ENCODE measurements around the gene MEGF6. TPM values are rescaled to one million over a fixed set of nuclear protein-coding genes. Genes with fewer than 3 reads are reported as not detected.

MEGF6 gene
- total RNA-seq, 6 experiments from 2014 or later, result 2.2 to 9.6 (median 4.4) TPM

DNA sequence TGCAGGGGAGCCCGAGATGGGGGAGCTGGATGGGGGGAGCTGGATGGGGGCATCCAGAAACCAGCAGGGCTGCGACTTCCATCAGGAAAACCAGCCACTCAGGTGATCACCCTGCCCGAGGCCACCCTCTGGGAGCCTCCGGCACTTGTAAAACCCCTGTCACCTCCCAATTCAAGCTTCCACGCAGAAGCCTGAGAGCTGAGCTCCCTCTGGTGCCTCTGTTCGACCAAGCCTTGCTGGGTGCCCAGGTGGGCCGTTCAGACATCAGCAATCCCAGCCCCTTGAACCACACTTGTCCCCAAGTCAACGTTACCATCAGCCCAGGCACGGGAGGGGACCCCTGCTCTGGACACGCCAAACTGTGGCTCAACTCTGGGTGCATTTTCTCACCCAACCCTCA lies 59.6 kb downstream of the MEGF6 start:
- Histone ChIP-seq H3K36me3 (no peaks in the 10 kb centered on the region), H3K27ac (no peak overlapping the region), H3K4me1 (no peaks in the 10 kb centered on the region), H3K4me3 (no peak overlapping the region), H3K9me3 (no peaks in the 10 kb centered on the region), H3K27me3 (no peaks in the 10 kb centered on the region)
- TF ChIP-seq, protein P1, sequence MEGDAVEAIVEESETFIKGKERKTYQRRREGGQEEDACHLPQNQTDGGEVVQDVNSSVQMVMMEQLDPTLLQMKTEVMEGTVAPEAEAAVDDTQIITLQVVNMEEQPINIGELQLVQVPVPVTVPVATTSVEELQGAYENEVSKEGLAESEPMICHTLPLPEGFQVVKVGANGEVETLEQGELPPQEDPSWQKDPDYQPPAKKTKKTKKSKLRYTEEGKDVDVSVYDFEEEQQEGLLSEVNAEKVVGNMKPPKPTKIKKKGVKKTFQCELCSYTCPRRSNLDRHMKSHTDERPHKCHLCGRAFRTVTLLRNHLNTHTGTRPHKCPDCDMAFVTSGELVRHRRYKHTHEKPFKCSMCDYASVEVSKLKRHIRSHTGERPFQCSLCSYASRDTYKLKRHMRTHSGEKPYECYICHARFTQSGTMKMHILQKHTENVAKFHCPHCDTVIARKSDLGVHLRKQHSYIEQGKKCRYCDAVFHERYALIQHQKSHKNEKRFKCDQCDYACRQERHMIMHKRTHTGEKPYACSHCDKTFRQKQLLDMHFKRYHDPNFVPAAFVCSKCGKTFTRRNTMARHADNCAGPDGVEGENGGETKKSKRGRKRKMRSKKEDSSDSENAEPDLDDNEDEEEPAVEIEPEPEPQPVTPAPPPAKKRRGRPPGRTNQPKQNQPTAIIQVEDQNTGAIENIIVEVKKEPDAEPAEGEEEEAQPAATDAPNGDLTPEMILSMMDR (IDR thresholded peaks at IDR 0.05), result no peak
- intact Hi-C loops (cut with DNase I), result no loop called here
- no peak for DNase-seq
- WGBS (ENCODE audit: insufficient coverage, low coverage, low lambda C conversion rate, missing lambda C conversion rate), result 51% methylated on average over 4 of the region's 10 CpGs
- no peak for ATAC-seq

DNA sequence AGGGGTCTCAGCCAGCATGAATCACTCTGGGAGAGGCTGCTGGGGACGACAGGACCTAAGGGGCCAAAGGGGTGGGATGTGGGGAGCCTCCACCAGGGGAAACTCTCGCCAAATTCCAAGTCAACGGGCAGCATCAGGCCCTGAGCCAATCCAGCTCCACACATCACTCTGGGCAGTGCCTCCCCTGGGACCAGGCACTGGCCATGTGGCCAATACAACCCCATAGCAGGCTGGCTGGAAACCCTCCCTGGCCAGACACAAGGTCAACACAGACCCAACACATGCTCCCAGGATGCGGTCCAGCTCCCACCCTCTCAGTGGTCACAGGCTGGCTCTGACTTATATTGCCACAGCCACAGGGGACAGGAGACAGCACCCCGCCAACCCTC lies 60.0 kb downstream of the MEGF6 start:
- WGBS (ENCODE audit: insufficient coverage, low coverage, low lambda C conversion rate, missing lambda C conversion rate), result no CpG with 5 or more reads among the region's 5 CpGs
- intact Hi-C loops (cut with DNase I), result no loop called here
- DNase-seq (no peak), ATAC-seq (no peak)
- Histone ChIP-seq H3K4me1 (no peaks in the 10 kb centered on the region), H3K4me3 (no peak overlapping the region), H3K9me3 (no peaks in the 10 kb centered on the region), H3K27ac (no peak overlapping the region), H3K36me3 (no peaks in the 10 kb centered on the region), H3K27me3 (no peaks in the 10 kb centered on the region)
- no peak for TF ChIP-seq POLR2A (IDR thresholded peaks at IDR 0.05)
- TF ChIP-seq, protein P1 (IDR thresholded peaks at IDR 0.05), result no peak

DNA sequence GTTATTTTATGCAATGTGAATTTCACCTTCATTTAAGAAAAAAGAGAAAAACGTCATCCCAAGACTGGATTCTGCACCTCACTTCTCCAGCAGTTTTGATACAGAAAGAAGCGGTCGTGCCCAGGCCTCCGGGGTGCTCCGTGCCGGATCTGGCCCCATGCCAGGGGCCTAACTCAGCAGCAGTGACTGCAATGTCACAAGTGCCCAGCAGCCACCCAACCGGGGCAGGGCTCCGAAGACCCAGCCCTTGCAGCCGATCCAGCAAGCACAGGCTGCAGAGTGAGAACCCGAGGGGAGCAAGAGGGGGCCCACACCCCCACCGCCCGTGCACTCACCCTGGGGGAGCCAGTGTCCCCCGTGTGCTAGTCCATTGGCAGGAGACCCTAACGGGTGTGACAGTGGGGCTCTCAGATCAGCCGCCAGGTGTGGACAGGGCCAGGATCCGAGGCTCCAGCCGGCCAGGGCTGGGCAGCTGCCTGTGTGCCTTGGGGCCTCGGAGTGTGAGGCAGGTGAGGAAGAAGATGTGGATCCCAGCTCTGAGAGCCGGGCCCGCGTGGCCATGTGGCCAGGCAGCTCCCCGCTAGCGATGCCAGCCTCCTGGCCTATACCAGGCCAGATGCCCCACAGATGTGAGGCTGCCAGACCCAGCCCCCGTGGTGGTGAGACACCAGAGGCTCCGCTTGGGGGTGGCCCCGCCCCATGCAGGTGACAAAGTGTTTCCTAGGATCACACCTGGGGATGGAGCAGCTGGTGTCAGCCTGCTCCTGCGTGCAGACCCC lies 60.6 kb downstream of the MEGF6 start:
- H3K4me1 ChIP-seq, result no peaks in the 10 kb centered on the region
- no peak for DNase-seq
- H3K27ac ChIP-seq, result no peak overlapping the region
- H3K9me3 ChIP-seq, result no peaks in the 10 kb centered on the region
- no peaks in the 10 kb centered on the region for H3K36me3 ChIP-seq
- intact Hi-C loops (cut with DNase I), result no loop called here
- no peak overlapping the region for H3K4me3 ChIP-seq
- ATAC-seq, result no peak
- H3K27me3 ChIP-seq, result no peaks in the 10 kb centered on the region
- TF ChIP-seq, protein P1 (IDR thresholded peaks at IDR 0.05), result no peak
- no peak for TF ChIP-seq POLR2A (IDR thresholded peaks at IDR 0.05)
- WGBS (ENCODE audit: insufficient coverage, low coverage, low lambda C conversion rate, missing lambda C conversion rate), result 29% methylated on average over 2 of the region's 27 CpGs

DNA sequence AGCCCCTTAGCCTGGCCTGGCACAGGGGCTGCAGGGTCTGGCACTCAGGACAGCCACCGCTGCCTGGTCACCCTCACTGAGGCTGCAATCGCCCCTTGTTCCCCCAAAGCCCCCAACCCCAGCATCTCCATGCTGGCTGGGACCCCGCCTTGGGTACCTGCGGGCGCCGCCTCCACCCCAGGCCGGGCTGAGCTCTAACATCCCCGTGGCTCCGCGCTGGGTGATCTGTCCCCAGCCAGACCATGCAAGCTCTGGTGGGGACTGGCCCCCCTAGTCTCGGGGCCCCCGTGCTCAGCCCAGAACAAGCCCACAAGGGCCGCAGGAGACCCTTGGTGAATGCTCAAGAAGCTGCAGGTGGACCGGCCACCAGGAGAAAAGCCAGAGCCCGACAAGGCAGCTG lies 62.4 kb downstream of the MEGF6 start:
- Histone ChIP-seq H3K4me3 (no peak overlapping the region), H3K27me3 (no peaks in the 10 kb centered on the region), H3K4me1 (no peaks in the 10 kb centered on the region), H3K9me3 (no peaks in the 10 kb centered on the region), H3K27ac (no peak overlapping the region), H3K36me3 (no peaks in the 10 kb centered on the region)
- TF ChIP-seq POLR2A (IDR thresholded peaks at IDR 0.05), result no peak
- TF ChIP-seq, protein P1 (IDR thresholded peaks at IDR 0.05), result no peak
- WGBS (ENCODE audit: insufficient coverage, low coverage, low lambda C conversion rate, missing lambda C conversion rate), result no CpG with 5 or more reads among the region's 15 CpGs
- intact Hi-C loops (cut with DNase I), result no loop called here
- no peak for DNase-seq
- ATAC-seq, result no peak

Measured in right lobe of liver (tissue), 6 donors.